GM18511 (cell line): Measurements from ENCODE around the gene RHOXF1.
"Not testable (repeated sequence)": the region's sequence is repeated elsewhere in the genome, so short reads cannot be mapped to it uniquely, and the experiment has no call there.

ENCODE experiments used
- ATAC-seq: cut with Tn5 transposase; IDR thresholded peaks from one replicate; pipeline ENCODE4 v1.9.1; 2021; ENCODE audit warnings: mild to moderate bottlenecking, moderate library complexity; ENCODE audit not compliant: unreplicated experiment

RHOXF1 gene

GRCh38 chrX:120087289-120088017, 28.3 kb downstream of the RHOXF1 start:
- ATAC-seq: no peak

GRCh38 chrX:120085553-120086185, 30.0 kb downstream of the RHOXF1 start:
- not testable (repeated sequence) for ATAC-seq

- not testable (repeated sequence) for ATAC-seq
These were observed 38.1 kb downstream of the RHOXF1 start, which contains the start of gene RHOXF2B for GRCh38 chrX:120077590-120077989. RHOXF2B (minus strand) TSS chrX:120077690; CDS start chrX:120077552, 138 bp downstream.

- not testable (repeated sequence) for ATAC-seq
These were observed 49.5 kb downstream of the RHOXF1 start for GRCh38 chrX:120066169-120066568.
